HG02642 (cell line): ENCODE measurements around the gene TOX4.

ENCODE experiments used
- ATAC-seq: cut with Tn5 transposase; IDR thresholded peaks from one replicate; pipeline ENCODE4 v1.9.1; 2021; ENCODE audit warnings: mild to moderate bottlenecking; ENCODE audit not compliant: unreplicated experiment, poor library complexity

Gene TOX4

GRCh38 chr14:21498540-21499526 lies 21.8 kb downstream of the TOX4 start:
- peak; percentile 57 for ATAC-seq

- no peak for ATAC-seq
Observed at GRCh38 chr14:21501568-21501967, 24.6 kb downstream of the TOX4 start.

GRCh38 chr14:21503376-21503775 lies 26.4 kb downstream of the TOX4 start:
- ATAC-seq, result no peak

GRCh38 chr14:21505012-21505553 lies 28.1 kb downstream of the TOX4 start:
- ATAC-seq, result peak; percentile 85

- no peak for ATAC-seq
Observed at GRCh38 chr14:21506557-21506956, 29.6 kb downstream of the TOX4 start.

- no peak for ATAC-seq
Observed at GRCh38 chr14:21509432-21510143, 32.6 kb downstream of the TOX4 start.

GRCh38 chr14:21510735-21511657 lies 34.0 kb downstream of the TOX4 start, which contains the start of gene METTL3:
Gene METTL3, minus strand, starts transcription at chr14:21511340. Its CDS starts 117 bp downstream, at chr14:21511223.
- ATAC-seq, result peak; percentile 97

GRCh38 chr14:21514341-21514740 lies 37.3 kb downstream of the TOX4 start:
- no peak for ATAC-seq

- ATAC-seq, result no peak
Observed at GRCh38 chr14:21518725-21519124, 41.7 kb downstream of the TOX4 start.

- no peak for ATAC-seq
Observed at GRCh38 chr14:21520767-21521166, 43.8 kb downstream of the TOX4 start.

GRCh38 chr14:21521501-21521900 lies 44.5 kb downstream of the TOX4 start:
- ATAC-seq, result no peak

GRCh38 chr14:21523203-21523602 lies 46.2 kb downstream of the TOX4 start:
- no peak for ATAC-seq

GRCh38 chr14:21524575-21525490 lies 47.8 kb downstream of the TOX4 start:
- no peak for ATAC-seq

GRCh38 chr14:21525571-21525961 lies 48.6 kb downstream of the TOX4 start:
- no peak for ATAC-seq

- no peak for ATAC-seq
Observed at GRCh38 chr14:21525962-21526671, 49.1 kb downstream of the TOX4 start, which contains the start of gene SALL2. Gene SALL2, minus strand, starts transcription at chr14:21526346. Its CDS starts 219 bp downstream, at chr14:21526127.

- no peak for ATAC-seq
Observed at GRCh38 chr14:21526672-21527317, 49.8 kb downstream of the TOX4 start.

- no peak for ATAC-seq
Observed at GRCh38 chr14:21527318-21527679, 50.3 kb downstream of the TOX4 start.
